HG03066 (cell line): ENCODE data around the gene SLC9A3.
"Not testable (repeated sequence)": the region's sequence is repeated elsewhere in the genome, so short reads cannot be mapped to it uniquely, and the experiment has no call there.

Source experiments
- ATAC-seq: cut with Tn5 transposase; IDR thresholded peaks from one replicate; pipeline ENCODE4 v1.9.1; 2021; ENCODE audit warnings: low read depth; ENCODE audit not compliant: unreplicated experiment

Gene SLC9A3

DNA sequence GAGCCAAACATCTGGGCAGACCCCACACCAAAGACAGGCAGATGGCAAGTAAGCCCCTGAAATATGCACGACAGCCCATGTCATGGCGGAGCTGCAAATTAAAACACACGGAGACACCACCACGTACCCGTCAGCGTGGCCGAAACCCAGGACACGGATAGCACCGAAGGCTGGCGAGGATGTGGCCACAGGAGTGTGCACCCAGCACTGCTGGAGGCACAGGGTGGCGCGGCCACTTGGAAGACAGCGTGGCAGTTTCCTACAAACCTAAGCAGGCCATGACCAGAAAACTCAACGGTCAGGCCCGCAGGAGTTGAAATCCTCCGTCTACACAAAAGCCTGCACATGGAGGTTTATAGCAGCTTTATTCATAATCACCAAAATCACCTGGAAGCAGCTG is 12.8 kb downstream of the SLC9A3 start:
- no peak for ATAC-seq

DNA sequence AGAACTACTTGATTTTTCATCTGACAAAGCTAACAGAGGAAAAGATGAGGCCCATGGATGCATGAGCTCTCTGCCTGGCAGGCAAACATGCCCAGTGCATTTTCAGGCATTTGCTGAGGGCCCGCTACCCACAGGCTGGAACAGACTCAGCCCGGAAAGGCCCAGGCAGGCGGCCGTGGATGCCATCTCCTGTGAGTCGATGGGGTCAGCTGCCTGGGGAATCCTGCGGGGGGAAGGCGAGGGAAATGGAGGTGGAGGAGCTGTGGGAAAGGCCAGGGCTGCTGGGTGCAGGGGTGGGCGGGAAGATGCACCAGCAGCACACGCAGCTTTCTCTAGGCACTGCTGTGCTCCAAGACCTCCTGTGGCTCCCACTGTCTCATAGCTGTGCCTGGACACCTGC is 13.7 kb downstream of the SLC9A3 start:
- no peak for ATAC-seq

DNA sequence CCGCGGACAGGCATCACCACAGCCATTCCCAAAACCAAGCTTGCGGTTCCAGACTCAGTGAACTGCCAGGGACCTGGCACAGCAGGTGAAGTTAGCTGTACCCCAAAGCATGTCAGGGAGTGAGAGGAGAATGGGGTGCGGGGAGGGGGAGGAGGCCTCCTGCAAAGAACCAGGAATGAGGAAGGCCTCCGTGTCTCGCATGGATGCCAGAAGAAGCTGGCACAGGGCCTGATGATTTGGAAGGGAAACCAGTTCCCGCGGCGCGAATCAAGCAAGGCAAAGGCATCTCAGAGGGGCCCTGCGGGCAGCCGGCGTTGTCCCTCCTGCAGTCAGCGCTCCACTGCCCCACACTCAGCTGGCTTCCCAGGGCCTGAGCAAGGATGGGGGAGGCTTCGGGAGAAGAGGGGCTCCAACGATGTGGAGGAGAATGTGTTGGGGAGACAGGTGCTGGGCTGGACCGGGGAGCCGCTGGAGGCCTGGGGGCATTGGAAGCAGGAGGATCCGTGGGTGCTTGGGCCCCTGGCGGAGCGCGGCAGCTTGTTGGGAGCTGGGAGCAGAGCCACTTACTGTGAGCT is 14.6 kb downstream of the SLC9A3 start:
- ATAC-seq: no peak

DNA sequence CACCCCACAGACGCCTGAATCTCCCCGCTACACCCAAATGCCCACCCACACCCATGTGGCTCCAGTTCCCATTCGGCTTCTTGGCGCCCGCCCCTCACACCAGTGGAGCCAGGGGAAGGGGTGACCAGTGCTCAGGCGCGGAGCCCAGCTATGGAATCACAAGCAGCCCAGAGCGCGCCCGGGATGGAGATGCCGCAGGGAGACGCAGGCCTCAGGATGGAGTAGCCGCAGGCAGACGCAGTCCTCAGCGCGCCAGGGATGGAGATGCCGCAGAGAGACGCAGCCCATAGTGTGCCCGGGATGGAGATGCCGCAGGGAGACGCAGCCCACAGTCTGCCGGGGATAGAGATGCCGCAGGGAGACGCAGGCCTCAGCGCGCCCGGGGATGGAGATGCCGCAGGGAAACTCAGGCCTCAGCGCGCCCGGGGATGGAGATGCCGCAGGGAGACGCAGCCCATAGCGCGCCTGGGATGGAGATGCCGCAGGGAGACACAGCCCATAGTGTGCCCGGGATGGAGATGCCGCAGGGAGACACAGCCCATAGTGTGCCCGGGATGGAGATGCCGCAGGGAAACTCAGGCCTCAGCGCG is 16.2 kb downstream of the SLC9A3 start:
- ATAC-seq: not testable (repeated sequence)

DNA sequence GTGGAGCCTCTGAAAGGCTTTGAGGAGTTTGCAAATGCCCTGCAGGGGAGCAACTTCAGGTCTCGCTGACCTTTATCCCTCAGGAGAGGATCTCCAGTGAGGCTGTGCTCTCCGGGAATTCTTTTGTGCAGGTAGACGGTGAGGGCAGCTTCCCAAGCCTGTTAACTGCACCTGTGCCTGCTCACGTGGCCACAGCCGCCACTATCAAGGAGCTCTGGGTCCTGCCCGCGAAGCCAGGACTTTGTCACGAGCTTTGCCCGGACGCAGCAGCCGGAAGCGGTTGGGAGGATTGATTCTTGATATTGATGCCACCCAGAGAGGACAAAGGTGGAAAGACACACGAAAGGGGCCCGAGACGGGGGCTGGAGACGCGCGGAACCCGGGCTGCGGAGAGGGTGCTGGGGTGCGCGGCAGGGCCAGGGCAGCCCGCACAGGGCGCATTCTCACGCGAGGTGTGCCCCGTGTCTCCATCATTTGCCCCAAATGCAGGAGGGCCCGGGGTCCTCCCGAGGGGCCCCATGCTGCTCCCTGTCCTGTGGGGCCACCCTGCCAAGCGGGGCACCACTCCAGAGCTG is 18.2 kb downstream of the SLC9A3 start:
- no peak for ATAC-seq

DNA sequence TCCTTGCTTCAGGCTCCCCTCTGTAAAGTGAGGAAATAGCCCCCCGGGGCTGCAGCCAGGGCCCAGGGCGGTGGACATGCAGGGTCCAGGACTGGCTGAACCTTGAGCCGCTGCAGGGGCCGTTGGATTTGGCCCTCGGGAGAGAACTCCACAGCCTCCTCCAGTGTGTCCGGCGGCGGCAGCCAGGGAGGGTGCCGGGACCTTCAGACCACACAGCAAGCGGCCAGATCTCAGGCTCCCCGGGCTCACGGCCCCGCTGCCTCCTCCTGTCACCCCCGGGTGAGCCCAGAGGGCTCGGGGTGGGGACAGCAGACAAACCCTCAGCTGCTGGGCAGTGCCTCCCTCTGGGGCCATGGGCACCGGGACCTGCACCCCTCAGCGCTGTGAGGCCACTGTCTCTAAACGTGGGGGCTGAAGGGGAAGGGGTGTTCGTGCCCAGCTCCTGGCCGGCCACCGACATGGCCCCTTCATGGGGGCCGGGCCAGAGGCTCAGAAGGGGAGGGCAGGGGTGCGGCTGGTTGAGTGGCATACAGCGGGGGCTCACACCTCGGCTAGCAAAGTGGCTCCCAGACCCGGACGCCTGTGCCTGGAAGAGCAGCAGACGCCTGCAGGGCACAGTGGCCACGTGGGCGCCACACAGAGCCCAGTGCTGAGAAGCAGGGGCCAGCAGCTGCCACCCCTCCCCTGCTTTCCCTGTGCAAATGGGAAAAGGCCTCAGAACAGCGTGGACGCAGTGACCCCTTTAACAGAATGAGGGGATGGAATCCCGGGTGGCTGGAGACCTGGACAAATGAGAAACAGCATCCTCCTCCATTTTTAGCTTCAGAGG is 19.7 kb downstream of the SLC9A3 start:
- no peak for ATAC-seq

DNA sequence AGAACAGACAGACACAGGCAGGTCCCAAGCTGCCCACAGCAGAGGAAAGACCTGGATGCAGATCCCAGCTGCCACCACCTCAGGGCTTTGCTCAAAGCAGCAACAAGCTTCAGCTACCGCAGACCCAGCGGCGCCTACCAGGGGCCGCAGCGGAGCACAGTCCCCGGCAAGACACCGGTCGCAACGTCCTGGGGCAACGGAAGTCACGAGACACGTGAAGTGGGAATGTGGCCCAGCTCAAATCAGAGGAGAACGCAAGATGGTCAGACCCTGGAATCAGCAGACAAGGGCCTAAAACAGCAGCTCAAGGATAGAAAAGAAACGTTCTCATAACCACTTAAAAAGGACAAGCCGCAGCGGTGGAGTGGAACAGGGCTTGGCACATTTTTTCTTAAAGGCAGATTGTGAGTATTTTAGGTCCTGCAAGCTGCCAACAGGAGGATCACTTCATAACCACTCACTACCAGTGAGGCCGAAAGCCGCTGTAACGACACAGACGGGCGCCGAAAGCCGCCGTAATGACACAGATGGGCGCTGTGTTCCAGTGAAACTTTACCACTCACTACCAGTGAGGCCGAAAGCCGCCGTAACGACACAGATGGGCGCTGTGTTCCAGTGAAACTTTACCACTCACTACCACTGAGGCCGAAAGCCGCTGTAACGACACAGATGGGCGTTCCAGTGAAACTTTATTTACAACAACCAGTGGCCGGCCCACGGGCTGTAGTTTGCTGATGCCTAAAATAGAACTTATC is 21.7 kb downstream of the SLC9A3 start:
- no peak for ATAC-seq

DNA sequence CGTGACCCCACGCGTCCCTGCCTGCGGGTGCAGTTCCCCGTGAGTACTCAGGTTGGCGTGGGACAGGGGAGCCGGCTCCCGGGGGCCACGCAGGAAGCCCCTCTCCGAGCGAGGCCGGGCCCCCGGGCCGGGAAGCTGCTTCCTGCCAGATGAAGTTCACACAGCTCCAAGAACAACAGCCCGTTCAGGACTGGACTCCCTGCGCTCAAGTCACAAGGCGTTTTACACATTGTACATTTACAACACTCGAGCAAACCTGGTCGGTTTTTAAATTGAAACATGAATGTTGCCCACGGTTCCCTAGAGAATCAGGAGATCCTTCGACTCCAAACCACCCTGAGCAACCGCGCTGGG is 22.4 kb downstream of the SLC9A3 start:
- ATAC-seq: no peak

DNA sequence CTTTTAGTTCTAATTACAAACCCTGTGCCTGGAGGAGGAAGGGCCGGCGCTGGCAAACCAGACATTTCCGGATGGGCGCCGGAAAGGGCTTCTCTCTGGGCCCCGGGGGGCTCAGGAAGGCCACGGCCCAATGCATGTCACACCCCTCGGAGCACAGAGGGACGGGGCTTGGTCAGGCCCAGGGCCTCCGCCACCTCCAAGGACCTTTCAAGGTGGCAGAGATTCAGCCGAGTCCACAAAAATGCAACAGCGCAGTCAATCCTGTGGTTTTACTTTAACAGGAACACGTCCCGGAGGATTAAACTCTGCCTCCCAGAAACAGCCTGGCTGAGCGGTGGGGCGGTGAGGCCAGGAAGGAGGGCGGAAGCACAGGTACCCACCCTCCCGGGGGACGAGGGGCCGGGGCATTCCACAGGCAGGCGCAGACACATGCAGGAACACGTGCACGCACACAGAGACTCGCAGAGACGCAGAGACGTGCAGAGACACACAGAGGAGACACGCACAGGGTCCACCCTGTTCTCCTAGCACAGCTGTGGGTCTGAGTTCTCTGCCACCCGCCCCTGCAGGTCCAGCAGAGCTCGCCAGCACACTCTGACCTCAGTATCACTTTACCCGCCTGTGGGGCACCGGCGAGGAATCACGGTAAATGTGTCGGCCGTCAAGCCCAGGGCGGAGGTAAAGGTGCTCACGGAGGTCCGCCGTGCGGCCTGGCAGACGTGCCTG is 23.0 kb downstream of the SLC9A3 start:
- no peak for ATAC-seq

DNA sequence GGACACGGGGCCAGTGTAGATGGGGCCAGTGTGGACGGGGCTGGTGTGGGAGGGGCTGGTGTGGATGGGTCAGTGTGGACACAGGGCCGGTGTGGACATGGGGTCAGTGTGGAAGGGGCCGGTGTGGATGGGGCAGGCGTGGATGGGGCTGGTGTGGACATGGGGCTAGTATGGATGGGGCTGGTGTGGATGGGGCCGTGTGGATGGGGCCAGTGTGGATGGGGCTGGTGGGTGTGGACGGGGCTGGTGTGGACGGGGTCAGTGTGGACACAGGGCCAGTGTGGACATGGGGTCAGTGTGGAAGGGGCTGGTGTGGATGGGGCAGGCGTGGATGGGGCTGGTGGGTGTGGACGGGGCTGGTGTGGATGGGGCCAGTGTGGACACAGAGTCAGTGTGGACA is 23.8 kb downstream of the SLC9A3 start:
- no peak for ATAC-seq

DNA sequence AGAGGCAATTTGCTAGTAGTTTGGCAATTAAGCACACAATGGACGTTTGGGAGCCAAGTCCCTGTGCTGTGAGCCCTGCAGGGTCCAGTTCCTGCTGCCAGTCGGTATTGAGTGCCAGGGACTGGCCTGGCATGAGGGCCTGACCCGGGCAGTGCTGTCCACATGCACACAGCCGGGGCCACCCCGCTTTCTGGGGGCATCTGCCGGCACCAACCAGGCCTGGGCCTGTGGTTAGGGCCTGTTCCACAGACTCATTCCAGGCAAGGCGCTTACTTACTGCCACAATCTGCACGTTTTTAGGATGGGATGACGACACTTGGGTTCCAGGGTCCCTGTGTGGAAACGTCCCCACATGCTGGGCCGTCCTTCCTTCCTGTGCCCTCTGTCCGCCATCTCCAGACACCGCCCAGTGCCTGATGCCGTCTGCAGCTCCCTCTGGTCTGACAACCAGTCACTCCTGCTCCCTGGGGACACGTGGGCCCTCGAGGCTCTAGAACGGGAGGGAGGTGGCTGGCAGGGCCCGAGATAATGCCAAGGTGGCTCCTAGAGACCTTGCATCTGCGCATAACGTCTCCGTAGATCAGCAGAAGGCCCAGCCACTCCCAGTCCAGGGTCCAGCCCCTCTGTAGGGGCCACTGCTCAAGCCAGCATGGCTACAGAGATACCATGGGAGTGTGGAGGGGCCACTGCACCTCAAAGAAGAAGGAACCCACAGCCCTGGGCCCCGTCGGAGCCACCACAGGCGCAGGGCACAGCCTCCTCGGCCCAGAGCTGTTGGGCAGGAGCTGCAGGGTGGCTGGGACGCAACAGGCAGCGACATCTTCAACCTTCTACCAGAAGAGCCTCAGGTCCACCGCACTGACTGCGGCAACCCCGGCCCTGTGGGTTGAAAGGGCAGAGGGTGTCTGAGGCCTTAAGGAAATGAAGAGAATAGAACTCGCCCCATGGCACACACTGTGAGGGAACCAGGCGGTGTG is 24.7 kb downstream of the SLC9A3 start:
- no peak for ATAC-seq

DNA sequence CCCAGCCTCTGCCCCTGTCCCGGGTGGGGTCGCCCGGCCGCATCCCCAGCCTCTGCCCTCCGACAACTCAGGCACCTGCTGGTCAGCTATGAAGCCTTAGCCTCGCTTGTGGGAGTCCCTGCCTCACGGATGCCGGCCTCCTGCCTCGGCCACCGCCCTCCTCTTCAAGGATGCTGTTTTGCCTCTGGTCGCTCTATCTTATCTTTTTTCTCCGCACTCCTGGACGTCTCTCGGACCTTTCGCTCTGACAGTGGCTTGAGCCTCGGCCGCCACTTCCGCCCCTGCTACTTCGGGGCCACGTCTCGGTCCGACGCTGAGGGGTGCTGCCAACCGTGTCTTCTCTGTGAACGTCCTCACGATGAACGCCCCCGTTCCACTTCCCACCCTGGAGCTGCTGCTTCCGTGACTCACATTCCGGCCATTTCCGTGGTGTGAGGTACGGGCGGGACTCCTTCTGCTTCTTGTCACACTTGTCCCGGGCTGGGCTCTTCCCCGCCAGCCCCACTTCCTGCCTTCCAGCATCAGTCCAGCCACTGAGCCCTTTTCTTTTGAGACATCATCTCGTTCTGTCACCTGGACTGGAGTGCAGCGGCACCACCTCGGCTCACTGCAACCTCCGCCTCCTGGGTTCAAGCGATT is 26.3 kb downstream of the SLC9A3 start:
- no peak for ATAC-seq

DNA sequence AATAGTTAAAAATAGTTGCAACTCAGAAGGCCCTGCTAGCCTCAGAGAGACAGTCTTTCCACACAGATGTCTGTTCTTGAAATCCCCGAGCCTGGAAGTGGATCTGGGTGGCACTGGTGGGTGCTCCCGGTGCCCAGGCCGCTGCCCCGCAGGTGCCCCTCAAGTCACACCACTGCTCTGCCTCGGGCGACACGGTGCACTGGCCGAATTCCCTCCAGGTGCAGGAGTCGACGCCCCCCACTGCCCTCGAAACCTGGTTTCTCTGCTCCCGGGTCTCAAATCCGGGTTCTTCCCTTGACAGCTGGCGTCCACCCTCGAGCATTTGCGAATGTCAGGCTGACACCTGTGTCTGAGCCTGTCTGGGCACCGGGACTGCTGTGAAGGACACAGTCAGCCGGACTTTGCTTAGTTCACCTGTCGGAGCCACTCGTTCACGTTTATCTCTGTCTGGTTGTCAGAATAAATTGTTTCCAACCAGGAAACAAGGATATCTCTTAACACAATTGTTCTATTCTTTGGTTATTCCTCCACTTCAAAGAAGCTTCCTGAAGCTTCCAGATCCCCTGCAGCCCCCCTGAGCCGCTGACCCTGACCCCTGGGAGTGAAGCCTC is 27.1 kb downstream of the SLC9A3 start:
- ATAC-seq: no peak

DNA sequence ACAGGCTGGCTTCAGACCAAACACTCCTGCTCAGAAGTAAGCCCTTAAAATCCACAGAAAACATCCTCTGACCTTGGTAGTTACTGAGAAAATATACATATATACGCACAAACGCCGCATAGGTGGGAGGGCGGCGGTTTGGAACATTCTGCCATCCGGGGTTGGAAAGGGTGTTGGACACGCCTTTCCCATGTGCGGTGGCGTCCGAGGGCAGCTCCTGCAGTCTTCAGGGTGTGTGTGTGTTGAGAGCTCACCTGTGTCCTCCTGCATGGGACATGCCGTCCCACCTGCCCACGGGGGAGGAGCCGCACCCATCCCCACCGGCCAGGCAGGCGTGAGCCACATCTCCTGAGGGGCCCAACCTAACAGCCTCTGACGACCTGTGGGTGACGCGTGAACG is 28.2 kb downstream of the SLC9A3 start:
- ATAC-seq: no peak

DNA sequence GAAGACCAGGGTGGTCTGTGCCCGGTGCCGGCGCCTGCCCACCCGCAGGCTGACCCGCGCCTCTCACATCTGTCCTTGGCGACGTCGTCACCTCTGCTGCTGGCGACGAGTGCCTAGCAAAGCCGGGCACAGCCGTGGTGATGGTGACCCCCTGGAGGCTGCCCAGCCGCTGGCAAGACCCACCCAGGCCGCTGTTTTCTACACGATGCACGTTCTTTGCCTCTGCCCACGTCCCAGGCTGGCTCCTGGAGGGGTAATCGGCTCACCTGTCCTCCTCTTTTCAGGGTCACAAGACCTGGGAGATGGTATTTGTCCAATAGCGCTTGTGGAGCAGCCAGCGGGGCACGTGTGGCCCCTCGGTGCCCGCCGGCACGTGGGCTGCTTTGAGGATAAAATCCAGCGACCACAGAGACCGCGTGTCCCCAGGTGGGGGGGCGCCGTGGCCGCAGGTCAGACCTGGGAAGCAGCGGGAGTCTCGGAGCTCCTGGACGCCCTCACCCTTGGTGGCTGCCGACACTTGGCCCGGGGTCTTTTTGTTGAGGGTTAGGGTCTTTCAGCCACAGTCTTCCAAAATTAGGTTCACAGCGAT is 29.5 kb downstream of the SLC9A3 start:
- ATAC-seq: no peak

DNA sequence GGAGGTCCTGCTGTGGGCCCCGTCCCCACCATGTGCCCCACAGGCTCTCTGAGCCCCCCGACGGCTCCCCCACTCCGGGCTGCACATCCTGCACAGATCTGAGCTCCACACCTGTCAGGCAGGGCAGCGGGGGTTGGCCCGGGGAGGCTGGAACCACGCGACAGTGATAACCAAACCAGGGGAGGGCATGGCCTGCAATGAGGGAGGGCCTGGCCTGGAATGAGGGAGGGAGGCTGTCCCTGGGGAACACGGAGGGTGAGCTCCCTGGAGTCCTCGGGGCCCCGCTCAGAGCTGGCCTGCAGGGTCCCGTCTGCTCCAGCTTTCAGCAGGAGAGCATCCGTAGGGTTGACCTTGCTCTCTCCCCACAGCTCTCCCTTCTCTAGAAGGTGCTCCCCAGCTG is 30.5 kb downstream of the SLC9A3 start:
- no peak for ATAC-seq

DNA sequence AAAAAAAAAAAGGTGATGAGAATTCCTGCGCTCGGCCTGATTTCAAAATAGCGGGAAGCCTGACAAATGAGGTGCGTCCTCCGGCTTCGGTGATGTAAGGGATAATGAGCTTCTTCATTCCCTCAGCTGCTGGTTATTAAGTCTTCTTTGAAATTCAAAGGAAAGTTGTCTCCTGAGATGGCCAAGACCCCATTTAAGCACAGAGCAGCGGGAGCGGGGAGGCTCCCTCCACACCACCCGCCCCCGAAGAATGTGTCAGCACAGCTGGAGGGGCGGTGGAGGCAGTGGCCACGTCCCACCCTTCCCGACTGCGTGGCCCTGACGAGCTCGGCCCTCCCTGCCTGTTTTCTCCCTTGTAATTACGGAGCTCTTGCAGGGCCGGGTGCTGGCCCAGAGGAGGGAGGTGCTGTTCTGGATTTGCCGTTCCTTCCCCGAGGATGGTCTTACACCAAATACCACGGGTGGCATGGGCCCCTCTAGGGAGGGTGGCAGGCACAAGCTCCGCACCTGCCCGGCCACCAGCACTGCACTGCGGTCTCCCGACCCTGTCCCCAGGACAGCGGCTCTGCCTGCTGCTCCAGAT is 31.0 kb downstream of the SLC9A3 start:
- ATAC-seq: no peak
